Prostate gland (tissue), 2 donors: Measurements from ENCODE around the gene AQP3. TPM values are rescaled to one million over a fixed set of nuclear protein-coding genes. Genes with fewer than 3 reads are reported as not detected.

ENCODE experiments used
- DNase-seq: peaks from one replicate; pipeline ENCODE4 v3.0.0-alpha.2; 2019; ENCODE audit warnings: low spot score
- H3K27ac ChIP-seq, 2 donors: fragments of 200-600 bp; sonication (generic); 2 replicates each; pipeline ENCODE4 v1.5.1; 2017 to 2019
- H3K27me3 ChIP-seq: fragments of 200-600 bp; sonication (generic); replicated peaks from 2 replicates; pipeline ENCODE4 v1.5.1; 2019; ENCODE audit not compliant: insufficient read depth
- H3K36me3 ChIP-seq, 2 donors: fragments of 200-600 bp; sonication (generic); 1 replicate in 1 of 2; 2 replicates in 1 of 2; pipeline versions ENCODE4 v1.5.1 to v1.8.1; 2017 to 2019
- H3K4me1 ChIP-seq: fragments of 200-600 bp; sonication (generic); replicated peaks from 2 replicates; pipeline ENCODE4 v1.5.1; 2019
- H3K4me3 ChIP-seq, 2 donors: fragments of 200-600 bp; sonication (generic); 2 replicates each; pipeline ENCODE4 v1.5.1; 2017 to 2019
- H3K9me3 ChIP-seq: fragments of 200-600 bp; sonication (generic); 2 replicates; pipeline ENCODE4 v1.5.1; 2017
- POLR2A ChIP-seq: fragments of 450-650 bp; IDR thresholded peaks from one replicate; pipeline ENCODE4 v1.6.1; 2016; ENCODE audit warnings: antibody characterized with exemption, mild to moderate bottlenecking
- POLR2AphosphoS5 ChIP-seq: sonication (generic); formaldehyde crosslinking; IDR thresholded peaks from one replicate; pipeline ENCODE4 v1.6.1; 2017; ENCODE audit warnings: antibody characterized with exemption
- WGBS: methylation state at CpG from one replicate; pipeline ENCODE4 v1.1.5; 2018; 5-methylcytosine and 5-hydroxymethylcytosine counted together
- intact Hi-C: fragments of 100-400 bp; cut with DNase I; formaldehyde crosslinking; loops from one replicate; pipeline ENCODE4 v1.14.2; 2022
- total RNA-seq, 2 donors: library from RNA; depleted of rRNA; stranded (reverse); fragments of >200 nt; gene quantifications; one replicate each; pipeline ENCODE4 v1.1.0, GENCODE V29; 2016
- TF ChIP-seq, protein P1 (sequence below), 4 experiments: fragments of 200-600 bp in 2 of 4; fragments of 450-650 bp in 2 of 4; sonication (generic) in 2 of 4; IDR thresholded peaks; 1 replicate in 3 of 4; 2 replicates in 1 of 4; pipeline ENCODE4 v1.5.1; 2016 to 2019; ENCODE audit warnings: antibody characterized with exemption in 4 of 4, mild to moderate bottlenecking in 2 of 4, moderate library complexity in 2 of 4

Gene AQP3
- total RNA-seq, 2 donors from 2014 or later = 200 to 327 TPM

- intact Hi-C loops = no loop called here
- Histone ChIP-seq H3K4me1 (no peaks in the 10 kb centered on the region), H3K36me3 (no peaks in the 10 kb centered on the region), H3K9me3 (no peaks in the 10 kb centered on the region), H3K4me3 (no peak overlapping the region), H3K27me3 (no peaks in the 10 kb centered on the region), H3K27ac (no peak overlapping the region)
- TF ChIP-seq POLR2A (no peak), POLR2AphosphoS5 (no peak)
- TF ChIP-seq, protein P1, sequence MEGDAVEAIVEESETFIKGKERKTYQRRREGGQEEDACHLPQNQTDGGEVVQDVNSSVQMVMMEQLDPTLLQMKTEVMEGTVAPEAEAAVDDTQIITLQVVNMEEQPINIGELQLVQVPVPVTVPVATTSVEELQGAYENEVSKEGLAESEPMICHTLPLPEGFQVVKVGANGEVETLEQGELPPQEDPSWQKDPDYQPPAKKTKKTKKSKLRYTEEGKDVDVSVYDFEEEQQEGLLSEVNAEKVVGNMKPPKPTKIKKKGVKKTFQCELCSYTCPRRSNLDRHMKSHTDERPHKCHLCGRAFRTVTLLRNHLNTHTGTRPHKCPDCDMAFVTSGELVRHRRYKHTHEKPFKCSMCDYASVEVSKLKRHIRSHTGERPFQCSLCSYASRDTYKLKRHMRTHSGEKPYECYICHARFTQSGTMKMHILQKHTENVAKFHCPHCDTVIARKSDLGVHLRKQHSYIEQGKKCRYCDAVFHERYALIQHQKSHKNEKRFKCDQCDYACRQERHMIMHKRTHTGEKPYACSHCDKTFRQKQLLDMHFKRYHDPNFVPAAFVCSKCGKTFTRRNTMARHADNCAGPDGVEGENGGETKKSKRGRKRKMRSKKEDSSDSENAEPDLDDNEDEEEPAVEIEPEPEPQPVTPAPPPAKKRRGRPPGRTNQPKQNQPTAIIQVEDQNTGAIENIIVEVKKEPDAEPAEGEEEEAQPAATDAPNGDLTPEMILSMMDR (IDR thresholded peaks at IDR 0.05) = no peak
- WGBS = 86% methylated on average over 11 of the region's 11 CpGs
- no peak for DNase-seq
Measured at GRCh38 chr9:33453999-33454660, 6.7 kb upstream of the AQP3 start.

DNA sequence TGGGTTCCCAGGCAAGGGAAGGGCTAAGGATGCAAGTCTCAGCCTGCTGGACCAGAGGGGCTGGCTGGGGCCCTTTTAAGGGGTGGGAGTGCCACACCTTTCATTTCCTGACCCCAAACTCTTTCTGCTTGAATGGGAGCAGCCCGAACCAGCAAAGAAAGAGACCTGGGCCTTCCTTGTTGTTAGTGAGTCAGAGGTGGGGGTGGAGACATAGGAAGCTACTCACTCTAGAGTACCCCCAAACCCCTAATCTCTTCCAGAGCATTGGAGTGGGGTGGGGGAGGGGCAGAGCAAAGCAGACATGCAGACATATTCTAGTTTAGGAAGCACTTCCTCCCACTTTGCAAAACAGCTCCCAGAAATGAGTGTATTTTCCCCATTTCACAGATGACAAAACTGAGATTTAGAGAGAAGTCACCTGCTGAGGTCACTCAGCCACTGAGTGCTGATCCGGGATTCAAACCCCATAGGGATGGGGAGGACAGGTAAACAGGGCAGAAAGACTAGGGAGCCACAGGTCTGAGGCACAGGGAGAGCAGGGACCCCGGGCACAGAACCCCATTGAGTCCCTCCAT lies 6.0 kb upstream of the AQP3 start:
- no peak for DNase-seq
- intact Hi-C loops = no loop called here
- no peaks in the 10 kb centered on the region for H3K27me3 ChIP-seq
- WGBS = 72% methylated on average over 3 of the region's 3 CpGs
- no peak overlapping the region for H3K27ac ChIP-seq
- H3K36me3 ChIP-seq = no peaks in the 10 kb centered on the region
- no peak overlapping the region for H3K4me3 ChIP-seq
- no peaks in the 10 kb centered on the region for H3K4me1 ChIP-seq
- no peaks in the 10 kb centered on the region for H3K9me3 ChIP-seq
- TF ChIP-seq, protein P1 (IDR thresholded peaks at IDR 0.05) = no peak
- no peak for TF ChIP-seq POLR2A

- Histone ChIP-seq H3K9me3 (no peaks in the 10 kb centered on the region), H3K4me1 (no peaks in the 10 kb centered on the region), H3K27me3 (no peaks in the 10 kb centered on the region), H3K4me3 (no peak overlapping the region), H3K27ac (no peak overlapping the region), H3K36me3 (no peaks in the 10 kb centered on the region)
- peak; percentile 62 for DNase-seq
- 20% methylated on average over 7 of the region's 7 CpGs for WGBS
- intact Hi-C loops = no loop called here
- TF ChIP-seq POLR2AphosphoS5 (peak; percentile 25), POLR2A (peak; percentile 26)
- TF ChIP-seq, protein P1 (IDR thresholded peaks at IDR 0.05) = peak in 2 of 4 experiments; percentile 61 to 86
Measured at GRCh38 chr9:33452828-33453271, 5.5 kb upstream of the AQP3 start.

- TF ChIP-seq POLR2AphosphoS5 (no peak), POLR2A (no peak)
- TF ChIP-seq, protein P1 (IDR thresholded peaks at IDR 0.05) = no peak
- H3K4me1 ChIP-seq = peaks cover 2% of the 10 kb centered on the region
- intact Hi-C loops = no loop called here
- no peak for DNase-seq
- no peak overlapping the region for H3K27ac ChIP-seq
- no peaks in the 10 kb centered on the region for H3K9me3 ChIP-seq
- no peaks in the 10 kb centered on the region for H3K36me3 ChIP-seq
- no peak overlapping the region for H3K4me3 ChIP-seq
- 93% methylated on average over 4 of the region's 4 CpGs for WGBS
- no peaks in the 10 kb centered on the region for H3K27me3 ChIP-seq
Measured at GRCh38 chr9:33450621-33451146, 3.3 kb upstream of the AQP3 start.

- 93% methylated on average over 5 of the region's 5 CpGs for WGBS
- Histone ChIP-seq H3K4me1 (peaks cover 4% of the 10 kb centered on the region), H3K9me3 (no peaks in the 10 kb centered on the region), H3K4me3 (no peak overlapping the region), H3K36me3 (no peaks in the 10 kb centered on the region), H3K27me3 (no peaks in the 10 kb centered on the region), H3K27ac (no peak overlapping the region)
- intact Hi-C loops = no loop called here
- DNase-seq = no peak
- TF ChIP-seq, protein P1 (IDR thresholded peaks at IDR 0.05) = no peak
- TF ChIP-seq POLR2AphosphoS5 (no peak), POLR2A (no peak)
Measured at GRCh38 chr9:33449715-33450114, 2.3 kb upstream of the AQP3 start.
